Loucy (cell line): ENCODE data around the gene SOHLH1.

Source experiments
- H2AFZ ChIP-seq: fragments of 200-600 bp; sonication (generic); 2 replicates; pipeline ENCODE4 v1.6.0; 2016; ENCODE audit warnings: antibody characterized with exemption, mild to moderate bottlenecking, low read length, moderate library complexity
- H3F3A ChIP-seq: fragments of 200-600 bp; 2 replicates; pipeline ENCODE4 v1.6.0; 2016; ENCODE audit warnings: antibody characterized with exemption, low read depth, mild to moderate bottlenecking
- H3K27me3 ChIP-seq: fragments of 200-600 bp; sonication (generic); 2 replicates; pipeline ENCODE4 v1.6.1; 2014; ENCODE audit warnings: low read length, mild to moderate bottlenecking; ENCODE audit not compliant: insufficient read depth, poor library complexity, severe bottlenecking
- H3K36me3 ChIP-seq: fragments of 200-600 bp; sonication (generic); 2 replicates; pipeline ENCODE4 v1.6.1; 2016; ENCODE audit warnings: low read length; ENCODE audit not compliant: insufficient read depth
- H3K4me1 ChIP-seq: fragments of 200-600 bp; sonication (generic); 2 replicates; pipeline ENCODE4 v1.5.1; 2014; ENCODE audit warnings: low read length, mild to moderate bottlenecking; ENCODE audit not compliant: insufficient read depth, poor library complexity, severe bottlenecking
- H3K4me2 ChIP-seq: fragments of 200-600 bp; sonication (generic); 2 replicates; pipeline ENCODE4 v1.6.0; 2014; ENCODE audit warnings: antibody characterized with exemption, low read length, low read depth, mild to moderate bottlenecking; ENCODE audit not compliant: poor library complexity, severe bottlenecking
- H3K4me3 ChIP-seq: fragments of 200-600 bp; sonication (generic); 2 replicates; pipeline ENCODE4 v1.5.1; 2014; ENCODE audit warnings: low read length, mild to moderate bottlenecking, mixed read lengths; ENCODE audit not compliant: poor library complexity, severe bottlenecking
- H3K79me2 ChIP-seq: fragments of 200-600 bp; sonication (generic); 2 replicates; pipeline ENCODE4 v1.6.1; 2014; ENCODE audit warnings: low read length; ENCODE audit not compliant: insufficient read depth
- H3K9ac ChIP-seq: fragments of 200-600 bp; sonication (generic); 2 replicates; pipeline ENCODE4 v1.6.0; 2014; ENCODE audit warnings: mild to moderate bottlenecking, low read depth, low read length, moderate library complexity; ENCODE audit not compliant: poor library complexity, severe bottlenecking
- H3K9me2 ChIP-seq: fragments of 200-600 bp; sonication (generic); replicated peaks from 2 replicates; pipeline ENCODE4 v1.6.1; 2016; ENCODE audit warnings: low read depth, low read length, mixed read lengths
- H3K9me3 ChIP-seq: fragments of 200-600 bp; sonication (generic); 2 replicates; pipeline ENCODE4 v1.6.1; 2014; ENCODE audit warnings: mild to moderate bottlenecking, antibody characterized with exemption, low read length, low read depth; ENCODE audit not compliant: insufficient read depth
- H4K20me1 ChIP-seq: fragments of 200-600 bp; sonication (generic); 2 replicates; pipeline ENCODE4 v1.6.0; 2014; ENCODE audit warnings: antibody characterized with exemption, low read length, mild to moderate bottlenecking; ENCODE audit not compliant: insufficient read depth, poor library complexity, severe bottlenecking
- CTCF ChIP-seq: fragments of 200-600 bp; sonication (generic); conservative IDR thresholded peaks from 2 replicates; pipeline ENCODE4 v1.5.1; 2014; ENCODE audit warnings: mild to moderate bottlenecking, antibody characterized with exemption, low read length
- EZH2phosphoT487 ChIP-seq: fragments of 200-600 bp; IDR thresholded peaks from 2 replicates; pipeline ENCODE4 v1.6.1; 2018; ENCODE audit warnings: antibody characterized with exemption, mild to moderate bottlenecking, moderate library complexity, borderline replicate concordance

Gene SOHLH1

DNA sequence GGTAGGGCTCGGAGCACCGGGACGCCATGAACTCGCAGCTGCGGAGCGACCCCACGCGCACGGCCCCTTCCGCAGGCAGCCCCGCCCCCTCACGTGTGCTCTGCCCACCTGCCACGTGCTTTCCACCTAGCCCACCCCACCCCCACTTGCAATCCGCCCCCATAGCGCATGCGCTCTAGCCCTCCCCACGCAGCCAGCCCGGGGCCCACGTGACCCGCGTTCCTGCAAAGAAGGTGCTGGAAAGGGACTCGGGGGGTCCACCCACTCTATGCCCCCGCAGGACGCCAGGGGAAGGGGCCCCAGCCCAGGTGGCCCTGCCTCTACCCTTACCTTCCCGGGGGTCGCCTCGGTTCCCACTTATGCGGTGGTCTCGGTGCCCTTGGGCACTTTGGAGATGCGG, at the start of gene SOHLH1:
Gene SOHLH1 (minus strand): TSS at position 42 of the 400 bp plus-strand sequence. CDS start 14 bp downstream, at position 28.
- Histone ChIP-seq H3K27me3 (no peaks in the 10 kb centered on the region), H3K79me2 (no peaks in the 10 kb centered on the region), H4K20me1 (no peaks in the 10 kb centered on the region), H3K9me2 (no peaks in the 10 kb centered on the region), H3K4me1 (no peaks in the 10 kb centered on the region), H3K9ac (no peak within 1 kb of the TSS), H3K36me3 (no peaks in the 10 kb centered on the region), H3K4me3 (no peak within 1 kb of the TSS), H3K9me3 (no peaks in the 10 kb centered on the region; the same call in 1 of the 2 replicates), H3K4me2 (no peak within 1 kb of the TSS), H2AFZ (no peak within 1 kb of the TSS), H3F3A (no peaks in the 10 kb centered on the region)
- no peak for TF ChIP-seq CTCF

- H3F3A ChIP-seq: no peaks in the 10 kb centered on the region
- H3K4me1 ChIP-seq: no peaks in the 10 kb centered on the region
- TF ChIP-seq CTCF: no peak
- TF ChIP-seq EZH2phosphoT487: no peak
- no peak overlapping the region for H3K4me3 ChIP-seq
- peaks cover 1% of the 10 kb centered on the region; the same call in 1 of the 2 replicates for H3K9me3 ChIP-seq
- no peaks in the 10 kb centered on the region for H3K9me2 ChIP-seq
- H2AFZ ChIP-seq: no peak overlapping the region
- H3K79me2 ChIP-seq: no peaks in the 10 kb centered on the region
- no peaks in the 10 kb centered on the region for H3K36me3 ChIP-seq
- no peak overlapping the region for H3K9ac ChIP-seq
- no peaks in the 10 kb centered on the region for H3K27me3 ChIP-seq
- H4K20me1 ChIP-seq: no peaks in the 10 kb centered on the region
- H3K4me2 ChIP-seq: no peak overlapping the region
These were observed 49.4 kb upstream of the SOHLH1 start for GRCh38 chr9:135748676-135749075.

GRCh38 chr9:135747311-135747710, 48.0 kb upstream of the SOHLH1 start:
- Histone ChIP-seq H3K9me3 (peaks cover 7% of the 10 kb centered on the region; the same call in 1 of the 2 replicates), H3K4me1 (no peaks in the 10 kb centered on the region), H3K4me3 (no peak overlapping the region), H3K9ac (no peak overlapping the region), H3K4me2 (no peak overlapping the region), H3K79me2 (no peaks in the 10 kb centered on the region), H3K27me3 (no peaks in the 10 kb centered on the region), H4K20me1 (no peaks in the 10 kb centered on the region), H3F3A (no peaks in the 10 kb centered on the region), H2AFZ (no peak overlapping the region), H3K36me3 (no peaks in the 10 kb centered on the region), H3K9me2 (no peaks in the 10 kb centered on the region)
- TF ChIP-seq EZH2phosphoT487 (no peak), CTCF (no peak)
